ENCODE measurements around the gene RPH3AL. TPM values are rescaled to one million over a fixed set of nuclear protein-coding genes. Genes with fewer than 3 reads are reported as not detected.

RPH3AL gene
- total and polyA plus RNA-seq, 2 experiments from 2014 or later, result 13.8 to 39.0 TPM

DNA sequence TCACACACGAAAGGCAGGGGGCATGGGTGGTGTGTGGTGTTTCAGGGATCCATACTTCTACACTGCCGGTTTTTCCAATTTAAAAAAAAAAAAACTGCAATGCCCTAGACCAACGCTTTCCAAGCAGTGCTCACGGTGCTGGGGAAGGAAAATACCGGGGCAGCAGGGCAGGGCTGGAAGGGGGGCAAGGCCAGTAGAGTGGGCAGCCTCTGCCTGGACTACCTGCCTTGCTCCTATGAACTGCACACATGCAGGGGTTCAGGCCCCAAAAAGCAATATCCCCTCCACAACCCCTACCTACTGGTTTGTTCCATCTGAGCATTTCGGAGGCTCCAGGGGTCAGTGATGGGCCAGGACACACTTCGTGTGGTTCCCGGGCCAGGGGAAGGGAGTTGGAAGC is 29.4 kb downstream of the RPH3AL start:
- Histone ChIP-seq H3K27me3 (no peaks in the 10 kb centered on the region), H3K27ac (no peak overlapping the region), H3K4me3 (no peak overlapping the region), H3K4me1 (ENCODE audit: low read depth) (peaks cover 29% of the 10 kb centered on the region), H3K9me3 (ENCODE audit: low read depth) (no peaks in the 10 kb centered on the region), H3K36me3 (no peaks in the 10 kb centered on the region)
- TF ChIP-seq CTCF (IDR thresholded peaks at IDR 0.05; ENCODE audit: low read depth, low read length), result no peak
- DNase-seq (ENCODE audit: low read depth in 1 of 2, low spot score in 1 of 2), result no peak

GRCh38 chr17:322006-322780 is 30.4 kb downstream of the RPH3AL start:
- peaks cover 29% of the 10 kb centered on the region for H3K4me1 ChIP-seq (ENCODE audit: low read depth)
- H3K36me3 ChIP-seq, result no peaks in the 10 kb centered on the region
- no peak for TF ChIP-seq CTCF (IDR thresholded peaks at IDR 0.05; ENCODE audit: low read depth, low read length)
- H3K27ac ChIP-seq, result no peak overlapping the region
- no peak for DNase-seq (ENCODE audit: low read depth in 1 of 2, low spot score in 1 of 2)
- H3K9me3 ChIP-seq (ENCODE audit: low read depth), result no peaks in the 10 kb centered on the region
- no peak overlapping the region for H3K4me3 ChIP-seq
- H3K27me3 ChIP-seq, result no peaks in the 10 kb centered on the region

- no peak for TF ChIP-seq CTCF (IDR thresholded peaks at IDR 0.05; ENCODE audit: low read depth, low read length)
- Histone ChIP-seq H3K27ac (no peak overlapping the region), H3K36me3 (no peaks in the 10 kb centered on the region), H3K9me3 (ENCODE audit: low read depth) (no peaks in the 10 kb centered on the region), H3K4me1 (ENCODE audit: low read depth) (peaks cover 29% of the 10 kb centered on the region), H3K4me3 (no peak overlapping the region), H3K27me3 (no peaks in the 10 kb centered on the region)
- DNase-seq (ENCODE audit: low read depth in 1 of 2, low spot score in 1 of 2), result peak in 1 of 2 donors; percentile 49
Measured at GRCh38 chr17:321386-321941, 31.1 kb downstream of the RPH3AL start.

GRCh38 chr17:320809-321385 is 31.7 kb downstream of the RPH3AL start:
- no peak overlapping the region for H3K27ac ChIP-seq
- H3K4me3 ChIP-seq, result no peak overlapping the region
- no peaks in the 10 kb centered on the region for H3K27me3 ChIP-seq
- H3K36me3 ChIP-seq, result no peaks in the 10 kb centered on the region
- peaks cover 29% of the 10 kb centered on the region for H3K4me1 ChIP-seq (ENCODE audit: low read depth)
- no peak for TF ChIP-seq CTCF (IDR thresholded peaks at IDR 0.05; ENCODE audit: low read depth, low read length)
- DNase-seq (ENCODE audit: low read depth in 1 of 2, low spot score in 1 of 2), result peak; percentile 5 to 94
- no peaks in the 10 kb centered on the region for H3K9me3 ChIP-seq (ENCODE audit: low read depth)

- no peak for TF ChIP-seq CTCF (IDR thresholded peaks at IDR 0.05; ENCODE audit: low read depth, low read length)
- Histone ChIP-seq H3K27ac (no peak overlapping the region), H3K36me3 (no peaks in the 10 kb centered on the region), H3K9me3 (ENCODE audit: low read depth) (no peaks in the 10 kb centered on the region), H3K4me3 (no peak overlapping the region), H3K4me1 (ENCODE audit: low read depth) (peaks cover 29% of the 10 kb centered on the region), H3K27me3 (no peaks in the 10 kb centered on the region)
- DNase-seq (ENCODE audit: low read depth in 1 of 2, low spot score in 1 of 2), result peak in 1 of 2 donors; percentile 34
Measured at GRCh38 chr17:320139-320538, 32.5 kb downstream of the RPH3AL start.
